SK-N-MC (cell line): ENCODE results near the gene C17orf78.

Experiments
- DNase-seq: peaks from one replicate; pipeline ENCODE4 v3.0.0-alpha.2; 2011; ENCODE audit warnings: low read depth, low spot score
- H3K27ac ChIP-seq: fragments of 200-600 bp; sonication (generic); 2 replicates; pipeline ENCODE4 v1.5.1; 2016; ENCODE audit warnings: mixed run types
- H3K36me3 ChIP-seq: fragments of 200-600 bp; sonication (generic); 2 replicates; pipeline ENCODE4 v1.6.1; 2017; ENCODE audit warnings: antibody characterized with exemption, low read length, mixed read lengths; ENCODE audit not compliant: insufficient read depth
- H3K4me3 ChIP-seq: fragments of 200-600 bp; sonication (generic); 2 replicates; pipeline ENCODE4 v1.5.1; 2016
- H3K9ac ChIP-seq: fragments of 200-600 bp; sonication (generic); 2 replicates; pipeline ENCODE4 v1.8.0; 2017; ENCODE audit warnings: mixed run types, mixed read lengths; ENCODE audit not compliant: insufficient read length
- H3K9me3 ChIP-seq: fragments of 200-600 bp; sonication (generic); 2 replicates; pipeline ENCODE4 v1.6.1; 2017; ENCODE audit warnings: low read depth, mild to moderate bottlenecking, antibody characterized with exemption, low read length, moderate library complexity, mixed read lengths
- EZH2 ChIP-seq: fragments of 200-600 bp; sonication (generic); IDR thresholded peaks from one replicate; pipeline ENCODE4 v1.6.1; 2017; ENCODE audit warnings: antibody characterized with exemption
- FOXP2 ChIP-seq: optimal IDR thresholded peaks from 2 replicates; pipeline ENCODE3; 2011; ENCODE audit warnings: mild to moderate bottlenecking, moderate library complexity; ENCODE audit not compliant: insufficient read depth; ENCODE audit errors: extremely low read length, control extremely low read depth
- POLR2AphosphoS5 ChIP-seq: IDR thresholded peaks from 2 replicates; pipeline ENCODE4 v1.6.1; 2012; ENCODE audit warnings: mild to moderate bottlenecking, low read depth, low read length, borderline replicate concordance

The C17orf78 gene

GRCh38 chr17:37358098-37358829 is 17.5 kb upstream of the C17orf78 start:
- no peak for DNase-seq
- Histone ChIP-seq H3K27ac (peak overlapping the region; percentile 23; the same call in 1 of the 2 replicates), H3K9me3 (no peaks in the 10 kb centered on the region), H3K4me3 (peak overlapping the region; percentile 96), H3K36me3 (0 out of 2 replicates have a peak, but pooled peaks cover 3% of the 10 kb centered on the region), H3K9ac (peak overlapping the region; percentile 90)
- TF ChIP-seq POLR2AphosphoS5 (no peak; the same call in 1 of the 2 replicates), EZH2 (no peak), FOXP2 (no peak)

GRCh38 chr17:37358830-37359681 is 16.7 kb upstream of the C17orf78 start:
- Histone ChIP-seq H3K27ac (peak overlapping the region; percentile 16; the same call in 1 of the 2 replicates), H3K36me3 (0 out of 2 replicates have a peak, but pooled peaks cover 3% of the 10 kb centered on the region), H3K4me3 (peak overlapping the region; percentile 96), H3K9ac (peak overlapping the region; percentile 90), H3K9me3 (no peaks in the 10 kb centered on the region)
- no peak for DNase-seq
- no peak for TF ChIP-seq FOXP2
- TF ChIP-seq POLR2AphosphoS5 = peak; percentile 61; the same call in 1 of the 2 replicates

- Histone ChIP-seq H3K9me3 (no peaks in the 10 kb centered on the region), H3K27ac (no peak overlapping the region), H3K9ac (no peak overlapping the region), H3K4me3 (peak overlapping the region; percentile 96; the same call in 1 of the 2 replicates), H3K36me3 (no peaks in the 10 kb centered on the region)
- no peak for DNase-seq
- no peak for TF ChIP-seq FOXP2
- no peak for TF ChIP-seq EZH2
- no peak for TF ChIP-seq POLR2AphosphoS5
Observed at GRCh38 chr17:37359682-37360188, 16.1 kb upstream of the C17orf78 start.

GRCh38 chr17:37360632-37361031 is 15.2 kb upstream of the C17orf78 start:
- no peaks in the 10 kb centered on the region for H3K36me3 ChIP-seq
- TF ChIP-seq FOXP2 = no peak
- no peak for TF ChIP-seq POLR2AphosphoS5
- no peak for TF ChIP-seq EZH2
- no peak overlapping the region for H3K4me3 ChIP-seq
- DNase-seq = no peak
- no peaks in the 10 kb centered on the region for H3K9me3 ChIP-seq
- no peak overlapping the region for H3K27ac ChIP-seq
- H3K9ac ChIP-seq = no peak overlapping the region

GRCh38 chr17:37361543-37361942 is 14.2 kb upstream of the C17orf78 start:
- TF ChIP-seq FOXP2 (no peak), EZH2 (no peak), POLR2AphosphoS5 (no peak)
- H3K9ac ChIP-seq = no peak overlapping the region
- no peak overlapping the region for H3K4me3 ChIP-seq
- H3K27ac ChIP-seq = no peak overlapping the region
- no peak for DNase-seq
- no peaks in the 10 kb centered on the region for H3K36me3 ChIP-seq
- no peaks in the 10 kb centered on the region for H3K9me3 ChIP-seq

GRCh38 chr17:37365589-37365988 is 10.2 kb upstream of the C17orf78 start:
- no peak for TF ChIP-seq POLR2AphosphoS5
- no peak for TF ChIP-seq EZH2
- no peak for TF ChIP-seq FOXP2
- no peak overlapping the region for H3K9ac ChIP-seq
- no peak for DNase-seq
- no peaks in the 10 kb centered on the region for H3K9me3 ChIP-seq
- H3K27ac ChIP-seq = no peak overlapping the region
- H3K4me3 ChIP-seq = no peak overlapping the region
- H3K36me3 ChIP-seq = no peaks in the 10 kb centered on the region

- no peak for DNase-seq
- Histone ChIP-seq H3K4me3 (no peak overlapping the region), H3K27ac (no peak overlapping the region), H3K9me3 (no peaks in the 10 kb centered on the region), H3K9ac (no peak overlapping the region), H3K36me3 (no peaks in the 10 kb centered on the region)
- TF ChIP-seq POLR2AphosphoS5 (no peak), FOXP2 (no peak), EZH2 (no peak)
Observed at GRCh38 chr17:37368577-37368976, 7.2 kb upstream of the C17orf78 start.
